Smooth muscle cell (in vitro differentiated cells): ENCODE results near the gene CD300H. TPM values are rescaled to one million over a fixed set of nuclear protein-coding genes. Genes with fewer than 3 reads are reported as not detected.

Experiments used
- DNase-seq: peaks from one replicate; lab custom pipeline; 2025; ENCODE audit not compliant: unreplicated experiment; lab: John Stamatoyannopoulos, UW
- H2AFZ ChIP-seq: fragments of 200-600 bp; sonication (generic); 2 replicates; pipeline ENCODE4 v1.6.0; 2016; ENCODE audit warnings: antibody characterized with exemption, low read depth, mild to moderate bottlenecking
- H3F3A ChIP-seq: fragments of 200-600 bp; sonication (generic); 2 replicates; pipeline ENCODE4 v1.6.0; 2017; ENCODE audit warnings: antibody characterized with exemption, low read depth
- H3K27ac ChIP-seq: fragments of 200-600 bp; sonication (generic); 2 replicates; pipeline ENCODE4 v1.5.1; 2016; ENCODE audit warnings: low read depth, mild to moderate bottlenecking
- H3K27me3 ChIP-seq: fragments of 200-600 bp; sonication (generic); 2 replicates; pipeline ENCODE4 v1.6.1; 2016; ENCODE audit warnings: low read depth, mild to moderate bottlenecking
- H3K36me3 ChIP-seq: fragments of 200-600 bp; sonication (generic); 2 replicates; pipeline ENCODE4 v1.5.1; 2016; ENCODE audit warnings: low read depth
- H3K4me1 ChIP-seq: fragments of 200-600 bp; sonication (generic); 2 replicates; pipeline ENCODE4 v1.5.1; 2016; ENCODE audit warnings: low read depth
- H3K4me2 ChIP-seq: fragments of 200-600 bp; sonication (generic); 2 replicates; pipeline ENCODE4 v1.6.0; 2016; ENCODE audit warnings: mild to moderate bottlenecking
- H3K4me3 ChIP-seq: fragments of 200-600 bp; sonication (generic); 2 replicates; pipeline ENCODE4 v1.5.1; 2016; ENCODE audit warnings: mild to moderate bottlenecking
- H3K79me2 ChIP-seq: fragments of 200-600 bp; sonication (generic); 2 replicates; pipeline ENCODE4 v1.6.0; 2016; ENCODE audit warnings: low read depth, mild to moderate bottlenecking
- H3K9ac ChIP-seq: fragments of 200-600 bp; sonication (generic); 2 replicates; pipeline ENCODE4 v1.6.0; 2016; ENCODE audit warnings: low read depth
- H3K9me3 ChIP-seq: fragments of 200-600 bp; sonication (generic); replicated peaks from 2 replicates; pipeline ENCODE4 v1.5.1; 2016; ENCODE audit warnings: low read depth
- H4K20me1 ChIP-seq: fragments of 200-600 bp; sonication (generic); 2 replicates; pipeline ENCODE4 v1.6.0; 2016; ENCODE audit warnings: low read depth
- CTCF ChIP-seq: fragments of 200-600 bp; sonication (generic); IDR thresholded peaks from 2 replicates; pipeline ENCODE4 v1.5.1; 2017; ENCODE audit warnings: borderline replicate concordance, mild to moderate bottlenecking, antibody characterized with exemption; ENCODE audit not compliant: insufficient read depth, poor library complexity, severe bottlenecking
- WGBS: methylation state at CpG from one replicate; pipeline ENCODE4 v1.1.7; 2016; ENCODE audit warnings: low lambda C conversion rate; 5-methylcytosine and 5-hydroxymethylcytosine counted together
- polyA plus RNA-seq: library from polyadenylated mRNA; unstranded; fragments of >200 nt; fragmentation: Nextera tagmentation; extraction: Ambion mirVana; gene quantifications from 2 replicates; pipeline ENCODE4 v1.2.1, GENCODE V29; 2016
- total RNA-seq: library from RNA; depleted of rRNA; stranded (reverse); fragments of >200 nt; gene quantifications from 2 replicates; pipeline ENCODE4 v1.2.3, GENCODE V29; 2014

Gene CD300H
- total and polyA plus RNA-seq, 2 experiments from 2014 or later = 0.65 TPM; not detected in 1

- TF ChIP-seq CTCF = no peak
- no peaks in the 10 kb centered on the region for H3K27me3 ChIP-seq
- 94% methylated on average over 10 of the region's 10 CpGs for WGBS
- no peak for DNase-seq
- H3K9ac ChIP-seq = no peak overlapping the region
- H3K4me2 ChIP-seq = no peak overlapping the region
- no peaks in the 10 kb centered on the region for H3K36me3 ChIP-seq
- H3K4me3 ChIP-seq = no peak overlapping the region
- H3K79me2 ChIP-seq = no peaks in the 10 kb centered on the region
- no peaks in the 10 kb centered on the region for H3K4me1 ChIP-seq
- no peaks in the 10 kb centered on the region for H3K9me3 ChIP-seq
- H2AFZ ChIP-seq = no peak overlapping the region
- no peaks in the 10 kb centered on the region for H3F3A ChIP-seq
- no peaks in the 10 kb centered on the region for H4K20me1 ChIP-seq
- no peak overlapping the region for H3K27ac ChIP-seq
These were observed 52.5 kb downstream of the CD300H start for GRCh38 chr17:74514632-74515334.

DNA sequence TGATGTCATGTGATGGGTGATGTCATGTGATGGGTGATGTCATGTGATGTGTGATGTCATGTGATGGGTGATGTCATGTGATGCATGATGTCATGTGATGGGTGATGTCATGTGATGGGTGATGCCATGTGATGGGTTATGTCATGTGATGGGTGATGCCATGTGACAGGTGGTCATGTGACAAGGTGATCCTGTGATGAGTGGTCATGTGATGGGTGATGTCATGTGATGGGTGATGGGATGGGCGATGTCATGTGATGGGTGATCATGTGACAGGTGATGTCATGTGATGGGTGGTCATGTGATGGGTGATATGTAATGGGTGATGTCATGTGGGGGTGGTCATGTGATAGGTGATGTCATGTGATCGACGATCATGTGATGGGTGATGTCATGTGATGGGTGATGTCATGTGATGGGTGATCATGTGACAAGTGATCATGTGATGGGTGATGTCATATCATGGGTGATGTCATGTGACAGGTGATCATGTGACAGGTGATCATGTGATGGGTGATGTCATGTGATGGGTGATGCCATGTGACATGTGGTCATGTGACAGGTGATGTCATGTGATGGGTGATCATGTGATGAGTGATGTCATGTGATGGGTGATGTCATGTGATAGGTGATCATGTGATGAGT, 53.2 kb downstream of the CD300H start:
- H3K4me1 ChIP-seq = no peaks in the 10 kb centered on the region
- no peak overlapping the region for H3K9ac ChIP-seq
- no peak for DNase-seq
- no peak overlapping the region for H3K4me2 ChIP-seq
- no peak overlapping the region for H3K27ac ChIP-seq
- 100% methylated on average over 3 of the region's 3 CpGs for WGBS
- no peaks in the 10 kb centered on the region for H3K36me3 ChIP-seq
- TF ChIP-seq CTCF = no peak
- H3K9me3 ChIP-seq = no peaks in the 10 kb centered on the region
- H3F3A ChIP-seq = no peaks in the 10 kb centered on the region
- no peak overlapping the region for H2AFZ ChIP-seq
- no peaks in the 10 kb centered on the region for H3K79me2 ChIP-seq
- no peak overlapping the region for H3K4me3 ChIP-seq
- H3K27me3 ChIP-seq = peaks cover 4% of the 10 kb centered on the region
- H4K20me1 ChIP-seq = no peaks in the 10 kb centered on the region

- no peak for DNase-seq
- H2AFZ ChIP-seq = no peak overlapping the region
- peaks cover 9% of the 10 kb centered on the region for H3K27me3 ChIP-seq
- no peak overlapping the region for H3K9ac ChIP-seq
- H3K4me3 ChIP-seq = no peak overlapping the region
- H3K79me2 ChIP-seq = no peaks in the 10 kb centered on the region
- no peak for TF ChIP-seq CTCF
- no peaks in the 10 kb centered on the region for H3K9me3 ChIP-seq
- H3F3A ChIP-seq = no peaks in the 10 kb centered on the region
- no peaks in the 10 kb centered on the region for H3K36me3 ChIP-seq
- H3K27ac ChIP-seq = peak overlapping the region; percentile 44
- WGBS = 66% methylated on average over 7 of the region's 7 CpGs
- no peaks in the 10 kb centered on the region for H3K4me1 ChIP-seq
- H4K20me1 ChIP-seq = no peaks in the 10 kb centered on the region
- H3K4me2 ChIP-seq = no peak overlapping the region
These were observed 54.7 kb downstream of the CD300H start for GRCh38 chr17:74512624-74513091.

GRCh38 chr17:74512036-74512435, 55.3 kb downstream of the CD300H start:
- Histone ChIP-seq H3K4me2 (no peak overlapping the region), H3K9me3 (no peaks in the 10 kb centered on the region), H2AFZ (no peak overlapping the region), H3K36me3 (no peaks in the 10 kb centered on the region), H3K27ac (peak overlapping the region; percentile 44), H3K79me2 (no peaks in the 10 kb centered on the region), H3K27me3 (peaks cover 9% of the 10 kb centered on the region), H3K4me1 (no peaks in the 10 kb centered on the region), H4K20me1 (no peaks in the 10 kb centered on the region), H3K9ac (no peak overlapping the region), H3F3A (no peaks in the 10 kb centered on the region), H3K4me3 (no peak overlapping the region)
- no peak for TF ChIP-seq CTCF
- 78% methylated on average over 2 of the region's 2 CpGs for WGBS
- DNase-seq = no peak
